A673 (cell line): Measurements from ENCODE around the gene MKS1.

ENCODE experiments used
- CTCF ChIP-seq: fragments of 300-800, 200-600 bp; sonication (generic); conservative IDR thresholded peaks from 2 replicates; pipeline ENCODE4 v1.5.1; 2017; ENCODE audit warnings: low read depth, mild to moderate bottlenecking, antibody characterized with exemption, low read length, moderate library complexity, mixed read lengths
- EZH2 ChIP-seq: fragments of 200-600 bp; sonication (generic); IDR thresholded peaks from 2 replicates; pipeline ENCODE4 v1.6.1; 2017; ENCODE audit warnings: borderline replicate concordance, low read depth, mild to moderate bottlenecking, mixed read lengths, antibody characterized with exemption, low read length; ENCODE audit not compliant: poor library complexity, severe bottlenecking

- peak; percentile 67 for TF ChIP-seq CTCF
- TF ChIP-seq EZH2 = no peak
Observed at GRCh38 chr17:58219007-58219788, at the start of gene MKS1.
